ENCODE data around the gene AKAP6. TPM values are rescaled to one million over a fixed set of nuclear protein-coding genes. Genes with fewer than 3 reads are reported as not detected.
A peak's percentile ranks its signal among the peaks of the same experiment; 100 is the strongest.

AKAP6 gene
- total RNA-seq, 2 donors from 2014 or later = 112 to 117 TPM

GRCh38 chr14:32404784-32405573, 75.9 kb downstream of the AKAP6 start:
- Histone ChIP-seq H3K36me3 (no peaks in the 10 kb centered on the region), H3K4me1 (peaks cover 0 to 11% of the 10 kb centered on the region in 2 donors), H3K4me3 (no peak overlapping the region), H3K27ac (peak overlapping the region in 1 of 2 donors; percentile 46), H3K27me3 (no peaks in the 10 kb centered on the region), H3K9me3 (no peaks in the 10 kb centered on the region)
- no peak for DNase-seq (ENCODE audit: low spot score)
- no peak for TF ChIP-seq CTCF (IDR thresholded peaks at IDR 0.05)

- Histone ChIP-seq H3K9me3 (no peaks in the 10 kb centered on the region), H3K27me3 (no peaks in the 10 kb centered on the region), H3K4me3 (no peak overlapping the region), H3K36me3 (no peaks in the 10 kb centered on the region), H3K27ac (no peak overlapping the region), H3K4me1 (peaks cover 0 to 11% of the 10 kb centered on the region in 2 donors)
- DNase-seq (ENCODE audit: low spot score) = no peak
- no peak for TF ChIP-seq CTCF (IDR thresholded peaks at IDR 0.05)
These were observed 76.8 kb downstream of the AKAP6 start for GRCh38 chr14:32405856-32406255.

- H3K27ac ChIP-seq = peak overlapping the region in 1 of 2 donors; percentile 21
- no peak for DNase-seq (ENCODE audit: low spot score)
These were observed 78.0 kb downstream of the AKAP6 start for GRCh38 chr14:32407130-32407529.

GRCh38 chr14:32408018-32408417, 78.9 kb downstream of the AKAP6 start:
- Histone ChIP-seq H3K27ac (no peak overlapping the region), H3K9me3 (no peaks in the 10 kb centered on the region), H3K27me3 (no peaks in the 10 kb centered on the region), H3K4me3 (no peak overlapping the region), H3K36me3 (no peaks in the 10 kb centered on the region), H3K4me1 (peaks cover 0 to 8% of the 10 kb centered on the region in 2 donors)
- TF ChIP-seq CTCF (IDR thresholded peaks at IDR 0.05) = no peak
- no peak for DNase-seq (ENCODE audit: low spot score)

More at GRCh38 chr14:32407130-32407529, 78.0 kb downstream of the AKAP6 start:
- H3K9me3 ChIP-seq = no peaks in the 10 kb centered on the region
- no peaks in the 10 kb centered on the region for H3K27me3 ChIP-seq
- no peak for TF ChIP-seq CTCF (IDR thresholded peaks at IDR 0.05)
- no peaks in the 10 kb centered on the region for H3K36me3 ChIP-seq
- no peak overlapping the region for H3K4me3 ChIP-seq
- peaks cover 0 to 9% of the 10 kb centered on the region in 2 donors for H3K4me1 ChIP-seq

GRCh38 chr14:32412103-32412502, 83.0 kb downstream of the AKAP6 start:
- H3K27me3 ChIP-seq = no peaks in the 10 kb centered on the region
- H3K27ac ChIP-seq = no peak overlapping the region
- H3K9me3 ChIP-seq = no peaks in the 10 kb centered on the region
- peaks cover 0 to 25% of the 10 kb centered on the region in 2 donors for H3K4me1 ChIP-seq
- H3K4me3 ChIP-seq = no peak overlapping the region
- TF ChIP-seq CTCF (IDR thresholded peaks at IDR 0.05) = no peak
- no peak for DNase-seq (ENCODE audit: low spot score)
- H3K36me3 ChIP-seq = no peaks in the 10 kb centered on the region

Measured in right atrium auricular region (tissue), 2 donors.